Cerebellar cortex (tissue), 1 donor: Measurements from ENCODE around the gene ACSS3.

ENCODE experiments used
- DNase-seq: peaks from one replicate; pipeline ENCODE4 v3.0.0-alpha.2; 2015; ENCODE audit warnings: low spot score

ACSS3 gene

GRCh38 chr12:81296556-81297305, 218.9 kb downstream of the ACSS3 start:
- DNase-seq = peak; percentile 39

DNA sequence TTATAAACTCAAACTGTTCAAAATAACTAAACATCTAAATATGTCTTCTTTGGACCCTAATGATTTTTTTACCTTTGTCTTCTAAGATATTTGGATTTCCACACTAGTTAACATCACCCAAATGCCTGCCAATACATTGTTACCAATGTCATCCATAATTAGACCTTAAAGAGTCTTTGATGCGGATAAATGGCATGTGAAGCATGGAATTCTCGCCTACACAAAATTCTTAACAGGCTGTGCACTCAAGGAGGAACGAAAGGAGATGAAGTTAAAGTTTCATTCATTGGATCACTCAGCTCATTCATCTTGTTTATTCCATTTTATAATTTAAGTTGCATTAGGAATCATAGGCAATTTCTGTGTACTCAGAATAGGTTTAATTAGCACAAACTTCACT, 219.7 kb downstream of the ACSS3 start:
- no peak for DNase-seq

- DNase-seq = no peak
Measured at GRCh38 chr12:81300454-81300853, 222.6 kb downstream of the ACSS3 start.

DNA sequence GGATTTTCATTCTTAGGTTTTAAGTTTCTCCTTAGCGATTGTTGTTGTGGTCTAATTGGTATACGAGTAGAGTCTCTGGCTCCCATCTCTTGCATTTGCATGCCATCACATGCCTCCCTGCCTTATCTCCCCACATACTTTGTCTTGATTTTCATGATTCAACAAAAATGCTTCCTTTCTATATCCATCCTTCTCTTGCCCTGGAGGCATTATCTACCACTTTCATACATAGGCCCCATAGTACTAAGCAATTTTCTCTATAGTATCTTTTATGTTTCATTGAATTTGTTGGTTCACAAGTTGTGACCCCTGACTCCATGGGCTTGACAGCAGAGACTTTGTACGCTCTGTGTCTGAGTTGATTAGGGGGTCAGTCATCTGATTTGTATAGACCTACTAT, 226.1 kb downstream of the ACSS3 start:
- DNase-seq = no peak
